ENCODE results near the gene LCE1B. TPM values are rescaled to one million over a fixed set of nuclear protein-coding genes. Genes with fewer than 3 reads are reported as not detected.

Gene LCE1B
- total RNA-seq, 1 experiment from 2014 or later, result not detected

DNA sequence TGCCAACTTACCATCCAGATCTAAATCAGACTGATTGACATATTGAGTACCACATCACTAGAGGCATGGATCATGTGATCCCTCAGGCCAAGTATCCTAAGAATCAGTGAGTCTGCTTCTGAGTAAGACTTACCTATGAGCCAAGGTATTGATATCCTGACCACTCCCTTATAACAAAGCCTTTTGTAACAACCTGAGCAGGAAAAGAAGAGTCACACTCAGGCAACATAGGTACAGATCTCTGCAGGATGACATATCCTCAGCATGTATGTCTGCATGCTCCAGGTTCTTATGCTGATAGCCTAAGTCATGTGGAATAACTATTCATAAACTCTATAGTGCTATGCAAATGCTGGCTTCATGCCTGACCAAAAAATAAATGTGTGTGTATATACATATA is 13.2 kb downstream of the LCE1B start:
- POLR2A ChIA-PET, result no interaction called here
- Histone ChIP-seq H3K4me3 (ENCODE audit: low read depth, low read length) (no peak overlapping the region), H3K4me1 (no peaks in the 10 kb centered on the region), H3K36me3 (ENCODE audit: control insufficient read depth, insufficient read depth, low read length) (no peaks in the 10 kb centered on the region), H3K27me3 (replicated peaks; ENCODE audit: control insufficient read depth, insufficient read depth, low read length) (no peaks in the 10 kb centered on the region; the same call in 1 of the 2 replicates), H3K9me3 (0 out of 2 replicates have a peak, but pooled peaks cover 3% of the 10 kb centered on the region)
- Mint-ChIP-seq H3K27ac (ENCODE audit: unreplicated experiment) (no peak overlapping the region), H3K4me3 (ENCODE audit: unreplicated experiment) (no peak overlapping the region), H3K4me1 (ENCODE audit: low read depth, unreplicated experiment) (no peaks in the 10 kb centered on the region), H3K27me3 (ENCODE audit: insufficient read depth, unreplicated experiment) (peaks cover 26% of the 10 kb centered on the region), H3K36me3 (ENCODE audit: insufficient read depth, unreplicated experiment) (no peaks in the 10 kb centered on the region), H3K9me3 (ENCODE audit: unreplicated experiment) (no peaks in the 10 kb centered on the region)
- no peak for DNase-seq
- intact Hi-C loops (cut with micrococcal nuclease; ENCODE audit: unreplicated experiment), result no loop called here
- no peak for TF ChIP-seq CTCF (IDR thresholded peaks at IDR 0.05; ENCODE audit: insufficient read depth in 1 of 2, low read depth in 1 of 2, low read length in 1 of 2, severe bottlenecking in 1 of 2, unreplicated experiment in 1 of 2)
- BruUV-seq (replicated peaks), result no TSS peak
- CTCF ChIA-PET, result interaction anchor here (0.7 kb wide), 1 partner anchor 37 kb away, joined by 5 read pairs; no protein-coding TSS in a partner anchor

- no peak within 1 kb of the TSS for H3K4me3 Mint-ChIP-seq (ENCODE audit: unreplicated experiment)
- ChIA-PET POLR2A (no interaction called here), CTCF (no interaction called here)
- Histone ChIP-seq H3K27me3 (replicated peaks; ENCODE audit: control insufficient read depth, insufficient read depth, low read length) (no peaks in the 10 kb centered on the region; the same call in none of the 2 replicates), H3K4me3 (ENCODE audit: low read depth, low read length) (no peak within 1 kb of the TSS), H3K9me3 (0 out of 2 replicates have a peak, but pooled peaks cover 3% of the 10 kb centered on the region), H3K36me3 (ENCODE audit: control insufficient read depth, insufficient read depth, low read length) (no peaks in the 10 kb centered on the region), H3K4me1 (no peaks in the 10 kb centered on the region)
- no peaks in the 10 kb centered on the region for H3K4me1 Mint-ChIP-seq (ENCODE audit: low read depth, unreplicated experiment)
- no TSS peak for BruUV-seq (replicated peaks)
- H3K27ac Mint-ChIP-seq (ENCODE audit: unreplicated experiment), result no peak within 1 kb of the TSS
- intact Hi-C loops (cut with micrococcal nuclease; ENCODE audit: unreplicated experiment), result no loop called here
- peaks cover 28% of the 10 kb centered on the region for H3K27me3 Mint-ChIP-seq (ENCODE audit: insufficient read depth, unreplicated experiment)
- H3K9me3 Mint-ChIP-seq (ENCODE audit: unreplicated experiment), result no peaks in the 10 kb centered on the region
- TF ChIP-seq CTCF (IDR thresholded peaks at IDR 0.05; ENCODE audit: insufficient read depth in 1 of 2, low read depth in 1 of 2, low read length in 1 of 2, severe bottlenecking in 1 of 2, unreplicated experiment in 1 of 2), result no peak
- DNase-seq, result no peak
- H3K36me3 Mint-ChIP-seq (ENCODE audit: insufficient read depth, unreplicated experiment), result no peaks in the 10 kb centered on the region
These were observed 15.4 kb downstream of the LCE1B start, which contains the start of gene LCE1A for GRCh38 chr1:152827173-152827572. LCE1A (plus strand) TSS chr1:152827473; CDS start chr1:152827473, 0 bp downstream.

GRCh38 chr1:152836870-152837269 is 25.1 kb downstream of the LCE1B start:
- no peaks in the 10 kb centered on the region for H3K4me1 ChIP-seq
- TF ChIP-seq CTCF (IDR thresholded peaks at IDR 0.05; ENCODE audit: insufficient read depth in 1 of 2, low read depth in 1 of 2, low read length in 1 of 2, severe bottlenecking in 1 of 2, unreplicated experiment in 1 of 2), result no peak
- no peaks in the 10 kb centered on the region for H3K9me3 ChIP-seq
- H3K4me3 ChIP-seq (ENCODE audit: low read depth, low read length), result no peak overlapping the region
- POLR2A ChIA-PET, result no interaction called here
- Mint-ChIP-seq H3K36me3 (ENCODE audit: insufficient read depth, unreplicated experiment) (no peaks in the 10 kb centered on the region), H3K9me3 (ENCODE audit: unreplicated experiment) (no peaks in the 10 kb centered on the region), H3K4me3 (ENCODE audit: unreplicated experiment) (no peak overlapping the region), H3K27ac (ENCODE audit: unreplicated experiment) (no peak overlapping the region), H3K4me1 (ENCODE audit: low read depth, unreplicated experiment) (no peaks in the 10 kb centered on the region), H3K27me3 (ENCODE audit: insufficient read depth, unreplicated experiment) (peaks cover 14% of the 10 kb centered on the region)
- CTCF ChIA-PET, result no interaction called here
- intact Hi-C loops (cut with micrococcal nuclease; ENCODE audit: unreplicated experiment), result no loop called here
- no peak for DNase-seq
- no TSS peak for BruUV-seq (replicated peaks)
- H3K36me3 ChIP-seq (ENCODE audit: control insufficient read depth, insufficient read depth, low read length), result no peaks in the 10 kb centered on the region
- no peaks in the 10 kb centered on the region; the same call in 1 of the 2 replicates for H3K27me3 ChIP-seq (replicated peaks; ENCODE audit: control insufficient read depth, insufficient read depth, low read length)
